ENCODE results near the gene PROSER3.
A peak's percentile ranks its signal among the peaks of the same experiment; 100 is the strongest.

PROSER3 gene

GRCh38 chr19:35789978-35790944, 32.3 kb downstream of the PROSER3 start:
- H3K27me3 ChIP-seq (replicated peaks) = no peaks in the 10 kb centered on the region
- H3K4me3 ChIP-seq (ENCODE audit: low read depth, low read length) = no peak overlapping the region
- no peak for TF ChIP-seq CTCF (IDR thresholded peaks at IDR 0.05; ENCODE audit: low read depth, low read length, missing control alignments)
- in situ Hi-C loops (cut with HindIII; ENCODE audit: low pct_ligation_motif_present, low sequenced_read_pairs) = no loop called here
- no peaks in the 10 kb centered on the region for H3K36me3 ChIP-seq (replicated peaks)
- H3K27ac ChIP-seq = no peak overlapping the region
- DNase-seq = no peak

- Histone ChIP-seq H3K27ac (no peak overlapping the region), H3K4me3 (ENCODE audit: low read depth, low read length) (no peak overlapping the region), H3K27me3 (replicated peaks) (no peaks in the 10 kb centered on the region), H3K36me3 (replicated peaks) (no peaks in the 10 kb centered on the region)
- peak; percentile 43 for TF ChIP-seq CTCF (IDR thresholded peaks at IDR 0.05; ENCODE audit: low read depth, low read length, missing control alignments)
- in situ Hi-C loops (cut with HindIII; ENCODE audit: low pct_ligation_motif_present, low sequenced_read_pairs) = no loop called here
- no peak for DNase-seq
Measured at GRCh38 chr19:35790981-35791813, 33.2 kb downstream of the PROSER3 start.

GRCh38 chr19:35791814-35792279, 33.9 kb downstream of the PROSER3 start:
- no peak for TF ChIP-seq CTCF (IDR thresholded peaks at IDR 0.05; ENCODE audit: low read depth, low read length, missing control alignments)
- Histone ChIP-seq H3K4me3 (ENCODE audit: low read depth, low read length) (no peak overlapping the region), H3K27ac (no peak overlapping the region), H3K36me3 (replicated peaks) (no peaks in the 10 kb centered on the region), H3K27me3 (replicated peaks) (peaks cover 4% of the 10 kb centered on the region)
- in situ Hi-C loops (cut with HindIII; ENCODE audit: low pct_ligation_motif_present, low sequenced_read_pairs) = no loop called here
- no peak for DNase-seq

GRCh38 chr19:35792312-35792711, 34.3 kb downstream of the PROSER3 start:
- no peak for DNase-seq
- H3K36me3 ChIP-seq (replicated peaks) = no peaks in the 10 kb centered on the region
- no peak overlapping the region for H3K27ac ChIP-seq
- in situ Hi-C loops (cut with HindIII; ENCODE audit: low pct_ligation_motif_present, low sequenced_read_pairs) = no loop called here
- TF ChIP-seq CTCF (IDR thresholded peaks at IDR 0.05; ENCODE audit: low read depth, low read length, missing control alignments) = no peak
- peaks cover 8% of the 10 kb centered on the region for H3K27me3 ChIP-seq (replicated peaks)
- H3K4me3 ChIP-seq (ENCODE audit: low read depth, low read length) = no peak overlapping the region

- DNase-seq = no peak
- peaks cover 12% of the 10 kb centered on the region for H3K27me3 ChIP-seq (replicated peaks)
- H3K4me3 ChIP-seq (ENCODE audit: low read depth, low read length) = no peak overlapping the region
- no peaks in the 10 kb centered on the region for H3K36me3 ChIP-seq (replicated peaks)
- in situ Hi-C loops (cut with HindIII; ENCODE audit: low pct_ligation_motif_present, low sequenced_read_pairs) = no loop called here
- TF ChIP-seq CTCF (IDR thresholded peaks at IDR 0.05; ENCODE audit: low read depth, low read length, missing control alignments) = no peak
- no peak overlapping the region for H3K27ac ChIP-seq
Measured at GRCh38 chr19:35792888-35793287, 34.9 kb downstream of the PROSER3 start.

Data from brain microvascular endothelial cell (primary cell).